ENCODE results near the gene CDK1. TPM values are rescaled to one million over a fixed set of nuclear protein-coding genes. Genes with fewer than 3 reads are reported as not detected.

Gene CDK1
- polyA plus RNA-seq, 12 donors, result 18.8 to 58.9 (median 43.1) TPM; not detected in 1

DNA sequence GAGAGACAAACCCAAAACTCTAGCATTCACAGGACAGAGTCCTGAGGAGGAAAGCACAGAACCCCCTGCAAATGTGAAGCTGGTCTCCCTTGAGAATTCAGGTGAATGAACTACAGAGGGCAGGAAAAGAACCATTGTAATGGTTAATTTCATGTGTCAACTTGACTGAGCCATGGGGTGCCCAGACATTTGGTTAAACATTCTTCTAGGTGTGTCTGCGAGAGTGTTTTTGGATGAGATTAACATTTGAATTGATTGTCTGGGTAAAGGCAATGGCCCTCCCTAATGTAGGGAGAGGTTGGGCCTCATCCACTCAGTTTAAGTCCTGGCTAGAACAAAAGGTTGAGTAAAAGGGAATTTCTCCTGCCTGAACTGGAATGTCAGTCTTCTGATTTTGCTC, 15.7 kb upstream of the CDK1 start:
- DNase-seq, result no peak

DNA sequence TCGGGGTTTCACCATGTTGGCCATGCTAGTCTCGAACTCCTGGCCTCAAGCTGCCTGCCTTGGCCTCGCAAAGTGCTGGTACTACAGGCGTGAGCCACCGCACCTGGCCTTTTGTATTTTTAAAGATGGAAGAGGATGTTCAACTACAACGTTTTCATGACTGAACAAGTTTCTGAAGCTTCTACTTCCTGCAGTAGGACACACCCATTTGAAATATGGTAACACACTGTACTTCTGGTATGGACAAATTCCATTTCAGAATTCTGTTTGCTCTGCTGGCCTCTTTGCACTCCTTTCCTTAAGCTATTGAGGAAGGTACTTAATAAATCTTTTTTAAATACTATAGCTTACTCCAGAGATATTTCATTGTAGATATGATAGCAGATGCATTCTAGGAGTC, 10.9 kb upstream of the CDK1 start:
- DNase-seq, result no peak

DNA sequence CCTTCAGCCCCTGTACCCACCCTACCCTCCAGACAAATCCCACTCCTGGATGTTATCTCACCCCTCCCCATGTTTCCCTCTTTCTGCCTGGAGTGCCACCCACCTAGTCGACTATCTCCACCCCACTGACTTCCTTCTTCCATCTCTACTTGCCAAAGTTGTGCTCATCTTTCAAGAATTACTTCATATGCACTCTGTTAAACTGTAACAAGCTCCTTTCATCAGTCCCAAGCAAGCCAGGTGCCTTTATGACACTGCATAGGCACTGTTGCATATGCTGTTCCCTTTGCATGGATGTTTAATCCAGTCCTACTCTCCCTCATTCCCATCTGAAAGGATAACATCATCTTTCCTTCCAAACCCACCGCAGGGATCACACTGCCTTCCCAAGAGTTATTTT, 8.9 kb upstream of the CDK1 start:
- no peak for DNase-seq

DNA sequence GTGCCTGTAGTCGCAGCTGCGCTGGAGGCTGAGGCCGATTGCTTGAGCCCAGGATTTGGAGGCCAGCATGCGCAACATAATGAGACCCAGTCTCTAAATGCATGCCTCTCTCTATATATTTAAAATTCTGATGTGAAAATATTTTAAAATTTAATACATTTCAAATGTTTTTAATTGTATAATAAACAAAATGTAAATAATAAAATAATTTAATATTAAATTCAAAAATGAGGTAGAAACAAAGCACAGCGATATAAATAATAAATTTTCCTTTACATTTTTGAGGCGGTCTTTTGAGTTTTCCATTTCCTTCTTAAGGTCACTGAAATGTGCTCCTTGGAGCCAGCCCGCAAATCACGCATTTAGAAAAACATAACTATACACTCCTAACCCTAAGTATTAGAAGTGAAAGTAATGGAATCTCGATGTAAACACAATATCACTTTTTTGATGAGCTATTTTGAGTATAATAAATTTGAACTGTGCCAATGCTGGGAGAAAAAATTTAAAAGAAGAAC, 523 bp upstream of the CDK1 start:
- DNase-seq, result no peak

DNA sequence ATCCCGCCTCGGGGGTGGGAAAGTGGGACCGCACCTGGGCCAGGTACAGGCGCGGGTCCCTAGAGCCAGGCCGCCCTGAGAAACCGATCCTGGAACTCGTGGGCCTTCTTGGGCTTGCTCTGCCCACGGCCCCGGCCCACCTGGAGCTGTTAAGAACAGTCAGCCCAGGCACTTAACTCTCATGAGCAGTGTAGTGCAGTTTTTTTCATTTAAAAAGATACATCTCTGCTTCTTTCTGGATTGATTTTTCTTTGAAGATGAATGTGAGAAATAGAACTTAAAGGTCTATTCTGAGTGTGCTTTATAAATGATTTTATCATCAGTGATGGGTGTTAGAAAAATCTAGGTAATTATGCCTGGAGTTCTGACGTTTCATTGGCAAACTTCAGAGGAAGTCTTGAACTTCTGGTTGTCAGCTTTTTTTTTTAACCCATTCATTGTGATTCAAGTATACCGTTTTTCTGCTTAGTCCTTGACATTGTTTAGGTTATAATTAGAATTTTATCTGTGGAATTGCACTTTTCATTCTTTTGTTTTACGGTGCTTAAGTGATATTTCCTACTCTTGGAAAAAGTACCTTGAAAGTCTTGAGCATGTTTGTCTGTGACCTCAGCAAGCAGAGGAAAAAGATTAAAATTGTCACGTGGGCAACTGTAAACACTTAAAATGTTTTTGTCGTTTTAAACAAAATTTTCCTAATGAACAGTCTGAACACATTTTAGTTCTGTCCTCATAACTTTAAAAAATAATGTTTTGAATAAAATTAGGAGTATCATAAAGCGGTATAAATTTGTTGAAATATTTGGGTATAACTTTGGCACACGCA, 906 bp downstream of the CDK1 start:
- no peak for DNase-seq

DNA sequence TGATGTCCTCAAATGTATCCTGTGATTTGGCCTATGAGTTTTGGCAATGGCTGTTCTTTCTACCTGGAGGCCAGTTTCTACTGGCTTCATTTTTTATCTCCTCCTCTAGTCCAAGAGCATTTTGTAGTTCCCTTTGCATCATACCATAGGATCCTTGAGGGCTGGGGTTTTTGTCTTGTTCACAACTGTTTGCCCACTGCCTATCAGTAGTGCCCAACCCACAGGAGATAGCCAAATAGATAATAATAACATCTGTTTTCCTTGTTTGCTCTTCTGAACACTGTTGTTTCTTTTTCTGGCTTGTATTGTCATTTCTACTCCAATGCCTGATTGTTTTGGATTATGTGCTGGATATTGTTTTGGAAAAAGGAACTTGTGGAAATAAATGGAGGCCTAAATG, 3.4 kb downstream of the CDK1 start:
- DNase-seq, result no peak

DNA sequence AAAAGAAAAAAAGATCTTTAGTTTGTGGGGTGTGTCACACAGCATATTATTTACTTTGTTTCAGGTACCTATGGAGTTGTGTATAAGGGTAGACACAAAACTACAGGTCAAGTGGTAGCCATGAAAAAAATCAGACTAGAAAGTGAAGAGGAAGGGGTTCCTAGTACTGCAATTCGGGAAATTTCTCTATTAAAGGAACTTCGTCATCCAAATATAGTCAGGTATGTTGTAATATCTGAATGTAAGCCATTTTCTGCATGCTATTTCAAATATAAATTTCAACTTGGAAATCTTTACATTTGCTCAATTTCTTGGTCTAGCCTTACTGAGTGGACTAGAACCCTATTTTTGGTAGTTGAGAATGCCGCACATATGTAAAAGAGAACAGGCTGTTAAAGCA, 6.4 kb downstream of the CDK1 start:
- no peak for DNase-seq

DNA sequence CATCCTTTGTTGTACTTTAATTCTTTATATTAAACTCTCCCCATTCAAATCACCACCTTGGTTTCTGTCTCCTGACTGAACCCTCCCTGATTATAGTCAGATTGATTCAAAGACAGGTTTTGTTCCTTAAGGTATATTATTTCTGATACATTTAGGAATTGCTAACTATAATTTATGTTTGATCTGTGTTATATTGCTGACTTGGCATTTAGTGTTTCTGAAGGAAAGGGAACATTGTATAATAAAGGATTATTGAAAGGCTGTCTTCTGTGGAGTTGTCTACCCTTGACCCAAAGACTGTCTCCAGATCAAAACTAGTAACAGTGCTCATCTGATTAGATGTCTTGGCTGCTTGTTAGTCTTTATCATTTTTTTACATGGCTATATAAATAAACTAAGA, 10.3 kb downstream of the CDK1 start:
- DNase-seq, result no peak

DNA sequence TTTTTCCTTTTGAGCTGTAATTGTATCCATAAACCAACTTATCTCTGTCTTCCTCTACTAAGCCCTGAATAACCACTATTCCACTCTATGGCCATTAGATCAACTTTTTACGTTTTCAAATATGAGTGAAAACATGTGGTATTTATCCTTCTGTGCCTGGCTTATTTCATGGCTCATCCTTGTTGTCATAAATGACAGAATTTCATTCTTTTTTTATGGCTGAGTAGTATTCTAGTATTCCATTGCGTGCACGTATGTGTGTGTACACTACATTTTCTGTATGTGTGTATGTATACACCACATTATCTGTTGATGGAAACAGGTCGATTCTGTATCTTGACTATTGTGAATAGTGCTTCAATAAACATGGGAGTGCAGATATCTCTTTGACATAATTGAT, 11.1 kb downstream of the CDK1 start:
- no peak for DNase-seq

DNA sequence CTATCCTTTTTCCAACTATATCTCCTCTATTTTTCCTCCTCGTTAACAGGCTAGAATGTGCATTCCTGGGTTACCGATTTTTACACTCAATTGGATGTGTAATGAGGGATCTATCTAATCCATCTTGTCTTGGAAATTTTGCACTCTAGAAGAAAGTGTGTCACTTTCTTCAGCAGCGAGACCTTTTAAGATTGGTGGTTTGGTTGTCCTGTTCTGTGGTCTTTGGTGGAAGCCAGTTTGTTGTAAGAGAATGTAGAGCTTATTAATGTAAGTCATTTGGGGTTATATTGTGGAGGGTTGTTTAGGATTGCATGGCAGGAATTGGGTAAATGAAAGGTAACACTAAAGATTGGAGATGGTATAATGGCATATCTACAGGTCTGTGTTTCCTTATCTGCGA, 16.7 kb downstream of the CDK1 start:
- DNase-seq, result no peak

DNA sequence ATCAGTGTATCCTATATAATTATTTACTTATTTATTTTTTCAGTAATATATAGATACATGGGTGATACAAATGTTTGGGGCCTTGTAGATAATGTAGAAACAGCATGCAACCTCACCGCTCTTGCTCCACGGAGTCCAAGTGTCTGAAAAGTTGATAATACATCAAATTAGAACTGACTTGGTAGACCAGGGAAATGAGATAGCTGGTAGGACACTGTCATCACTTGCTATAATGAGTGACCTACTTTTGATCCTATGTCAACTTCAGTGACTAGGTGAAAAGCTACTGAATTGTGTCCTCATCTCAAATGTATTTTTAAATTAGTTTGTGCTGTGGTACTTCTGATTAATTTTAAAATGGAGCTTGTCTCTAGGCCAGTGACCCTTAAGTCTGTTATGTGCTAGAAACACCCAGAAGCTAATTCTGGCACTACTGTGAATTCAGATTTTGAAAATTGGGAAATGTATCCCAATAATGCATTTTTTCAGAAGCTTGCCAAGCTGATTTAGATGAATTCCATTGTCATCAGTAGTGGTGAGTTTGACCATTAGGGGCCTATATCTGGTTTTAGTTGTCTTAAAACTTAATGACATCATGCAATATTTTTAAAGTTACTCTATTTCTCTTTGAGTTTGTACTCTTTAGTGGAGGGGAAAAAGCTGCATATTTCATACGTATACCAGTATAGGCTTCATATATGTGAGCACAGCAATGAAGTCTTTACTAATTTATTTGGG, 17.4 kb downstream of the CDK1 start:
- DNase-seq, result no peak

DNA sequence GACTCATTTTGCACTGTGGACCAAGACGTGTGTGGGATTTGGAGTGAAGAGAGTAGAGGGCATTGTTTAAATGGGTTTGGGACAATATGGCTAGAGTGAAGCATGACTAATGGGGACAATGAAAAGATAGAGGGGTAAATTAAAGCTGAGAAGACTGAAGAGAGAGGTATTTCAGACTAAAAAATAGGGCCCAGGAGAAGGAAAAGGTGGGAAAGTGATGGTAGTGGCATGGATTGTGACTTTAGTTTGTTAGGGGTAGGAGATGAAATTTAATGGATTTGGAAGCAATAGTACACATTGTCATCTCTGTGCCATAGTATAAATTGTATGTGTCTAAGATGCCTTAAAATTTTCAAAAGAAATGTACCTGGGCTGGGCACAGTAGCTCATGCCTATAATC, 18.2 kb downstream of the CDK1 start:
- DNase-seq, result no peak

DNA sequence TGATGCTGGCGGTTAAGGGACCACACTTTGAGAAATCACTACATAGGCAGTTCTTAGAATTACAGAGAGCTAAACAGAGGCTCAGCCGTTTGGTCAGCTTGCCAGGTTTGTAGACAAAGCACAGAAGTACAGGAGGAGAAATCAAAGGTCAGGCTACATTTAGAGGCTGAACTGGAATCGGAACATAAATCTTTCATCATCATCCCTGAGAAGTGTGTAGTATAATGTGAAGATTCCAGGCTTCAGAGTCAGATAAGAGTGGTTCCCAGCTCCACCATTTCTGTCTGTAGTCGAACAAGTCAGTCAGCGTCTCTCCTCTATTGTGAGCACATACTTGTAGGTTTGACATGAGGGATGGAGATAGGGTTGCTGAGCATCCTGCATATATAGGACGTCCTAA, 18.9 kb downstream of the CDK1 start:
- DNase-seq, result no peak

DNA sequence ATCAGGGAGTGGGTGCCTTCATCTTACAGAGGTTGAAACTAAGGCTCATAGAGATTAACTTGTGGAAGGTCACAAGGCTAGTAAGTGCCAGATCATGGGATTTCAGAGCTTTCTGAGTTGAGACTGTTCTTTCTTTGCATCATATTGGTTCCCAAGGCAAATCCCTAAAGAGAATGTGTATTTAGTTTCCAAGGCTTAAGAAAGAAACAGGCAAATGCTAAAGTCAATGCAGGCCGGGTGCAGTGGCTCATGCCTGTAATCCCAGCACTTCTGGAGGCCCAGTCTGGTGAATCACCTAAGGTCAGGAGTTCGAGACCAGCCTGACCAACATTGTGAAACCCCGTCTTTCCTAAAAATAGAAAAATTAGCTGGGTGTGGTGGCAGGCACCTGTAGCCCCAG, 19.8 kb downstream of the CDK1 start:
- no peak for DNase-seq

DNA sequence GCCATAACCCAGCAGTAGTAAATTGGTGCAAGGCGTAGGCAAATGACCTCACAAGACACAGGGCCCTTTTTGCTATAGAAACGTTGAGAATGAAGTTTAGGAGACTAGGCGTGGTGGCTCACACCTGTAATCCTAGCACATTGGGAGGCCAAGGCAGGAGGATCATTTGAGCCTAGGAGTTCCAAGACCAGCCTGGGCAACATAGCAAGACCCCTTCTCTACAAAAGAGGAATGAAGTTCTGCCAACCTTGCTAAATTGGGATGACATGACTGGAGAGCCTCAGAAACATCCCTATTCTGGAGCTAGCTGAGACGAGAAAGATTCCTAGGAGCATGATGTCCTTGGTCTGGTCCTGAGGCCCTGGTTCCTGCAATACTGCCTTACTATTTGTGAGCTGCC, 20.6 kb downstream of the CDK1 start:
- DNase-seq, result no peak

DNA sequence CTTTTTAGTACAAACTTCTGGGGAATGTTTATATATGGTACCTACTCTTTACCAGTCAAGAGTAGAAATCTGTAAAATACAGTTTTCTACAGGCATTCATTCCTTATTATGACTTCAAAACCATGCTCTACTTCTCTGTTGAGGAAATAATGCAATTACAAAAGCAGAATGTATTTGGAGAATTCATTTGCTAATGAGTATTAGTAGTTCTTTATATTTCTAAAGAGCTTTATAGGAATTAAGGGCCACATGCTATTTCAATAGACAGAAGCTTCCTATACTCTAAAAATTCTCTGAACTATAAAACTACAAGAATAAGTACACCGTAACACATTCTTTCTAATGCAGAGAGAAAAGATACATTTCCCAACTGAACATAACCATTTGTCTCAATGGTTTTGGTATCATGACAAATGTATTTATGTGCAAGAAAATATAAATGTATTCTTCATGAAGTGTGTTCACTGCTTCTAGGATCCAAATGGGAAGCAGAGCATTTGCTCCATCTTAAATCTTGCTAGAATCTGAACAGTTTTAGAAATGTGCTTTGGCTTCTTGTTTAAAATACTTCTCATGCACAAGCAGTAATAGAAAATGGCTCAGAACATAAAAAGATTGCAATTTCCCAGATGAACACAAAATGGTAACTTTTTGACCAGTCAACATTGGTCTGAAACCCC, 21.8 kb downstream of the CDK1 start:
- DNase-seq, result no peak

DNA sequence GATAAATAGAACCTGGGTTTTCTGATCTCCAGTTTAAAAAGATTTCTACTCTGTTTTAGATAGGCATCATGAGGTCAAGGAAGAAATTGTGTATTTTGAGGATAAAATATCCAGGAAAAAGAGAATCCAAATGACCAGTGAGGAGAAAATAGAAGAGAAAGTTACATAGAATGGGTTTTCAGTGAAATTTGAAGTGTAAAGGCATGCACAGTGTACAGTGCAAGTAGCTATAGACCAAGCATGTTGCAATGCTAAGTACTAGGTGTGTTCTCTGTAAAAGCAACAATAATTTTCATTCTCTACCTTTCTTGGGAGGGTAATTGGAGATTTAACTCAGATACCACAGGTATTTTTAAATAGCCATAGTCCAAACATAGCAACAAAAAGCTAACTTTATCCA, 22.6 kb downstream of the CDK1 start:
- DNase-seq, result no peak

DNA sequence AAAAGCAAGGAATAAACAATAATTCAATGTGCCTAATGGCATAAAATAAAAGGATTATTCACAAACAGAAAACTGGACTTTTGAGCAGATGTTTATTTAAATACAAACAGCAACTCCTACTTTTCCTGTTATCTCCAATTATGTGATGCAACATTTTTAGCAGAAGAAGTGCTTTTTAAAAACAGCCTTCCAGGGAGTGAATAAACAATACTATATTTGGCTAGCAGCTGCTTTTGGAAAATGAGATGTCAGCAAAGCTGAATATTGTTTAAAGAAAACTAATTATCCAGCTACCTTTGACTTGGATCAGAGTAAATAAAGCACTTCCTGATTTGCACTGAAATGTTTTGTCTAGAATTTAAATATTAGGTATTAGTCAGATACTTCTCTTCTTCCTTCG, 23.2 kb downstream of the CDK1 start:
- DNase-seq, result no peak

DNA sequence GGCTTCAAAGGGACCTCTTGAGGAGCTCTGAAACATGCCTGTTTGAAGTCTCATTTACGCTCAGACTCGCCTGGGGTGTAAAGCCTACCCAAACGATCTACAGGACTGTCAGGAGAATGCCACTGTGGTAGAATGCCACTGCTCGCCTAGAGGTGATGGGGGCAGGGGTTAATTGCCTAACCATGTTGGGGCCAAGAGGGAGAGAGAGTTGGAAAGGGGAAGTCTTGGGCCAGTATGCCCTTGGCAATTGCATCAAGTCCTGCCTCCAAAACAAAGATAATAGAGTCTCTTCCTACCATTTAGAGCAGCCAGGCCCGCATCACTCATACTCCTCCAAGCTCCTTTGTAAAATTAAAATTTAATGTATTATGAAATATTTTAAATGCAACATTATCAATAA, 25.2 kb downstream of the CDK1 start:
- no peak for DNase-seq

DNA sequence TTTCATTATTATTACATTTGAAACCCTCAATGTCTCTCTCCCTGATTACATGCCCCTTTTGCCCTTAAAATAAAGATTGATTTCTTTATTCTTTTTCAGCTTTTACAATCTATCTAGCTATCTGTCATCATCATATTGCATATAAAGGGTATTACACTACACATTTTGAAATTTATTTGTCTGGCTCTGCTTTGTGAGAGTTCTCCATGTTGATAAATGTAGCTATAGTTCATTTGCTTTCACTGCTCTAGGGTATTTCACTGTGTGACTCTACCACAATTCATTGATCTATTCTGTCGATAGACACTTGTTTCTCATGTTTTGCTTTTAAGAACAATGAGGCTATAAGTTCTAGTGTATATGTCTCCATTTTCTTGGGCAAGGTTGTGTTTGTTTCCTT, 25.6 kb downstream of the CDK1 start:
- DNase-seq, result no peak

DNA sequence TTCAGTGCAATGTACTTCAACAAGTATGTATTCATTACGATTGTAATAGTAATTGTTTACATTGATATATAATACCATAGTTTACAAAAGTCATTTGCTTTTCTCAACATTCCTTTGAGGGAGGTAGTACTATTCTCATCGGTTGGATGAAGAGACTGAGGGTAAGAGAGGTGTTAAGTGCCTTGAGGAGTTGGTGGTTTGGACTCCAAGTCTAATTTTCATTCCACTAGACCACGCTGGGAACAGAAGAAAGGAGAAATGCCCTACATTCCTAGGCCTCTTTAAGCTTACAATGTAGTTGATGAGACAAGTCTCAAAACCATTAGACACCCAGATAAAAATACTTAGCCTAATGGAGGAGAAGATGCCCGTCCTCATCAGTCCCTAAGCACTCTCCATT, 28.6 kb downstream of the CDK1 start:
- DNase-seq, result no peak

DNA sequence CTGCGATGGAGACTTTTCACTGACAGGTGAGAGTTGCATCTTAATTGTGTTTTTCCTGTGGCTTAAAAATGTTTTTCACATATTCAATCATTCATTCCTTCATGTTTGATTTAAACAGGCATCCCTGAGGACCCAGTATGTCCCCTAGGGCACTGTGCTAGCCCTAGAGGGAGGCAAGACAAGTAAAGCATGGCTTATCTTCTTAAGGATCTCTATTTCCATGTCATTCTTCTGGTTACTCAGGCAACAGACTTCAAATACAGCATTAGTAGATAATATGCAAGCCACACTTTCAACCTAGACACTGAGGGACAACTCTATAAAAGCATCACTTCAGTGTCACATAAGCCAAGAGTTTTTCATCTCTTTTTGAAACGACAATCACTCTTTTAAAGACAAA, 29.2 kb downstream of the CDK1 start:
- no peak for DNase-seq

DNA sequence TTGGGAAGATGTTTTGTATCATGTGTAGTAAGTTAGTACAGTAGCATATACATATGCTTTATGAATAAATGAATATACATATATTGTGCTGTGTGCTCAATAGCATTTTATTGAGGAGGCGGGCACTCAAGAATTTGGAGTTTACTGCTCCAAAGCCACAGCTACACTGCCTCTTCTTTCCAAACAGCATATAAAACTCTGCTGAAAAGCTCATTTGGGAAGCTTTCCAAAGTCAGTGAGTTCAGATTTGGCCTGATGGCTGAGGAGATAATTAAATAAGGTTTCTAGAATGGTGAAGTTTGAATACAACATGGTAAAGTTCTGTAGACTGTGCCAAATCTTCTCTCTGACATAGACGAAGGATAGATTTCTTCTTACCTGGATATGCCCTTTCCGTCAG, 29.8 kb downstream of the CDK1 start:
- DNase-seq, result no peak
